CD4-positive, alpha-beta T cell treated with Interleukin-17A for 1 hour (primary cell): ENCODE measurements around the gene CLCN1.

Experiments
- DNase-seq: peaks from one replicate; pipeline ENCODE4 v3.0.0-alpha.2; 2020

CLCN1 gene

DNA sequence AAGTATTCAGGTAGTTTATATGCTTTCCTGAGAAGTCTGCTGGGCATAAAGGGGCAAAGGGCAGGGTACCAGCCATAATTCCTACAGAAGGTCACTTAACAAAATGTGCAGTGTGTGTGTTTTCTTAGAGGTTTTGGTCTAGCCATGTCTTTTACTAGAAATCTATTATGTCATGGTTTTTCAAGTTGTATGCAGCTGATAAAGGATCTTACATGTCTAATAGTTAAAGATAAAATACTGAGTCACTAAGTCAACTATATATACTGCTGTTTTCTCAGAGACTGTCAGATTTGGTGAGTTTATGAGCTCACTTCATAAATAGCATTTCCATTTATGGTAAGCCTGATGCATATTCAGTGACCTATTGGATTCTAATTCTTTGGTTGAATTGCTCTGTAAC lies 20.0 kb upstream of the CLCN1 start:
- DNase-seq: no peak

DNA sequence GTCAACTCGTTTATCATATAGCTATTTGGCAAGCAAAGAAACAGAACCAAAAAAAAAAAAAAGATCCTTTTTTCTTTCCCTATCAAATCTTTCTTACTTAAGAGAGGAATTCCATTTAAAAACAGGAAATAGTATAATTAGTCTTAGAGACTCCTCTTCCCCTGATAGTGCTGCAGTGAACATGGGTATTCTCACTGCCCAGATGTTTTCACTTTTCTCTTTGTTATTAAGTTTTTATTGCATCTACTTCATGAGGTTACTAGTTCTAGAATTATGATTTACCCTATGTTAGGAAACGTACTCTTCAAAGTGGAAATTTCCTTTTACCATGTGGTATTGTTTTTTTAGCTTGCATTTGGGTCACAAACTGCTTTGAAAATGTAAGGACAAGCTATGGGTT lies 19.2 kb upstream of the CLCN1 start:
- DNase-seq: no peak

DNA sequence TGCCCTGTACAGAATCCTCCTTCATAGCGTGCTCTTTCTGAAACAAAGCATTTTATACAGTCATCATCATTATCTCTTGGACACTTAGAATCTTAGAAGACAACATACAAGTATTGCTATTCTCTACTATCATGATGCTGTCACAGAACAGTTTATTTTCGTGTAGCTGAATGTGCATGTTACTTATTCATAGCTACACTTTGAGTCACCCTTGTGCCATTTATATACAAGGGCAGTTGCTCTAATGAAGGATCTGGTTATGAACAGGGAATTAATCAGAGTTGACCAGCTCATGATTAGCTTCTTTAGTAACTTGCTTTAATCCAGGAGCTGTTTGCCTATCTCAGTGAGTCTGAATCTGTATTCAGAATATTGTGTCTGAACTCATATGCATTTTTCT lies 16.6 kb upstream of the CLCN1 start:
- DNase-seq: no peak

DNA sequence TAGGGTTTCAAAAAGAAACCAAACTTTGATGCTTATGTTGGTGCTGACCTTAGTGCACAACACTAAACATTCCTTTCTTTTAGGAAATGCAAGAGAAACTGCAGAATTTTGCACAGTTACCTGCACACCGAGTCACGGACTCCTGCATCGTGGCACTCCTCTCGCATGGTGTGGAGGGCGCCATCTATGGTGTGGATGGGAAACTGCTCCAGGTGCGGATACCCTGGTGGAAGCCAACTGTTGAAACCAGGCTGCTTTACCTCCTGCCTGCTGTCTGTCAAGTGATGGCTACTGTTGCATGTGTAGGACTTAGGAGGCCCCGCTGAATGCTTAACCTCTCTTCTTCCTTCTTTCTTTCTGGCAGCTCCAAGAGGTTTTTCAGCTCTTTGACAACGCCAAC lies 16.1 kb upstream of the CLCN1 start:
- DNase-seq: peak; percentile 75

- no peak for DNase-seq
These were observed 14.7 kb upstream of the CLCN1 start for GRCh38 chr7:143300959-143301935.

GRCh38 chr7:143303733-143304132 lies 12.2 kb upstream of the CLCN1 start:
- no peak for DNase-seq

- no peak for DNase-seq
These were observed 11.0 kb upstream of the CLCN1 start for GRCh38 chr7:143304938-143305337.

DNA sequence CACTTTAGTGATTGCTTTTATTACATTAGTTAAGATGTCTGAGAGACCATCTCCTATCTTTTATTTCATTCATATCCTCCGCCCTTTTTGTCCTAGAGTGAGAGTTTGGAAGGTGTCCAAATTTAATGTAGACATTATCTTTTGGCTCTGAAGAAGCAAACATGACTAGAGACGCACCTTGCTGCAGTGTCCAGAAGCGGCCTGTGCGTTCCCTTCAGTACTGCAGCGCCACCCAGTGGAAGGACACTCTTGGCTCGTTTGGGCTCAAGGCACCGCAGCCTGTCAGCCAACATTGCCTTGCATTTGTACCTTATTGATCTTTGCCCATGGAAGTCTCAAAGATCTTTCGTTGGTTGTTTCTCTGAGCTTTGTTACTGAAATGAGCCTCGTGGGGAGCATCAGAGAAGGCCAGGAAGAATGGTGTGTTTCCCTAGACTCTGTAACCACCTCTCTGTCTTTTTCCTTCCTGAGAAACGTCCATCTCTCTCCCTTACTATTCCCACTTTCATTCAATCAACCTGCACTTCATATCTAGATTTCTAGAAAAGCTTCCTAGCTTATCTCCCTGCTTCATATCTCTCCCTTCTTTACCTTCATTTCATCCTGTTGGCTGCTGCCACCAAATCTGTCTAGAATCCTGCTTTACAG lies 10.4 kb upstream of the CLCN1 start:
- peak; percentile 75 for DNase-seq

GRCh38 chr7:143308632-143309031 lies 7.3 kb upstream of the CLCN1 start:
- no peak for DNase-seq

DNA sequence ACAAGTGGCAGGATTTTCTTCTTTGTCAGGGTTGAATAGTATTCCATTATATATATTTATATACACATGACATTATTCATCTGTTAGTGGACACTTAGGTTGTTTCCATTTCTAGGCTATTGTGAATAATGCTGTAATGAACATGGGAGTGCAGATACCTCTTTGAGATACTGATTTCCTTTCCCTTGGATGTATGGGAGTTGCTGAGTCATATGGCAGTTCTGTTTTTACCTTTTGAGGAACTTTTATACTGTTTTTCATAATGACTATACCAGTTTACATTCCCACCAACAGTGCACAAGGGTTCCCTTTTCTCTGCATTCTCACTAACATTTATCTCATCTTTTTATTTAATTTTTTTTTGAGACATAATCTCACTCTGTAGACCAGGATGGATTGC lies 1.8 kb upstream of the CLCN1 start:
- DNase-seq: no peak

GRCh38 chr7:143316492-143316891 lies 581 bp downstream of the CLCN1 start:
- DNase-seq: no peak

- DNase-seq: no peak
These were observed 2.8 kb downstream of the CLCN1 start for GRCh38 chr7:143318661-143319060.

GRCh38 chr7:143320620-143321019 lies 4.7 kb downstream of the CLCN1 start:
- DNase-seq: no peak

GRCh38 chr7:143321242-143321641 lies 5.3 kb downstream of the CLCN1 start:
- no peak for DNase-seq

DNA sequence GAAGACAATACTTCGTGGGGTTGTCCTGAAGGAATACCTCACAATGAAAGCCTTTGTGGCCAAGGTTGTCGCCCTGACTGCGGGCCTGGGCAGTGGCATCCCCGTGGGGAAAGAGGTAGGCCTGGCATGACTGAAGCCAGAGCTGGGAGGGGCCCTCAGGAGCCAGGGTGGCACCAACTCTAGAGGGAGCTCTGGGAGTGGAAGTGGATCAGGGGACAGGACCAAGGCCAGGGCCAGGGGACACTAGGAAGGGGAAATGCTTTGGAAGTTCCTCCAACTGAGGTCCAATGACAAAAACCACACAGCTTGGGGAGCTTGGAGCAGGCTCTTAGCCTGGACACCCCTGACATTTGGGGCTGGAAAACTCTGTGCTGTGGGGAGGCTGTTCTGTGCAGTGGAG lies 5.8 kb downstream of the CLCN1 start:
- DNase-seq: no peak

GRCh38 chr7:143322760-143323633 lies 7.1 kb downstream of the CLCN1 start:
- no peak for DNase-seq

GRCh38 chr7:143323653-143324052 lies 7.7 kb downstream of the CLCN1 start:
- no peak for DNase-seq

DNA sequence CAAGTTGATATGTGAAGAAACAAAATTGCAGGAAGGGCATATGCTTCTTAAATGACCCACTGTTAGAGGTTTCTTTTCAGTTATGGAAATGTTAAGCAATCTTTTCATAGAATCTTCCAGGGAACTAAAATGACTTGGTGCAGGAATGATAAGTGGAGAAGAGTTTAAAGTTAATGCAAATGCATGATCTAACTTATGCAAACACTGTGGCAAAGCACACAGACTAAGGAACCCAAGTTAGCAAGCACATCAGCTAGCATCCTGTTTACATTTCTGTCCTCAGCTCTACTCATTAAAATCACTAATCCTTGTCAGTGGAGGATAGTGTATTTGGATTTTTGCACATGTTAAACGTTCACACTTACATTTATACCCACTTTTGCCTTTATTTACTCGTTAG lies 9.3 kb downstream of the CLCN1 start:
- no peak for DNase-seq

DNA sequence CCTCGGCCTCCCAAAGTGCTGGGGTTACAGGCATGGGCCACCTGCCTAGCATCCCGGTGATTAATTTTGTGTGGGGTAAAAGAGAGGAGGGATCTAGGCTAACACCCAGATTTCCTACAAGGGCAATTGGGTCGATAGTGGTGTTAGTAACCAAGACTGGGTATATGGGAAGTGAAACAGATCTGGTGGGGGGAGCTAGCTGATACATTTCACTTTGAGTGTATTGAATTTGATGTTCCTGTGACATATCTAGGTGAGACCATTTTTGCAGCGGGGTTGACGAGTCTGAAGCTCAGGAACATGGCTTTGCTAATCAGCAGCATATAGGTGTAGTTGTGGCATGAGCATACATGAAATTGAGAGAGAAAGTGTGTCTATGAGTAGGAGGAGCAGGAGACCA lies 12.0 kb downstream of the CLCN1 start:
- DNase-seq: no peak

- DNase-seq: no peak
These were observed 13.7 kb downstream of the CLCN1 start for GRCh38 chr7:143329471-143330170.

GRCh38 chr7:143331179-143331801 lies 15.4 kb downstream of the CLCN1 start:
- DNase-seq: no peak

DNA sequence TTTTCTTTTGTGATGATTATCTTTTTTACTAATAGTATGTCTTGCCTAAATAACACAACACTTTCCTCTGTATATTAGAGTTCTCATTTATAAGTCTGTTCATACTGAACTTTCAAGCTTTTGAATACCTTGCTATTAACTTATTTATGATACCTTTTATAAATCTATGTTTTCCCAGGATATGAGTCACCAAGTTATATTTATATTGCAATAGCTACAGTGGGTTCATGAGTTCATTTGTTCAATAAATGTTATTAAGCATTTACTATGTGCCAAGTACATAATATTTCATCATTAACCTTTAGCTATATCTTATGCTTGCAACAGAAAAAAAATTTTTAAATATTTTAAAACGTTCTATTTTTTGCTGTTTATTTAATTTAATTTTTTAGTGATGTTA lies 18.3 kb downstream of the CLCN1 start:
- DNase-seq: no peak
